Measurements from ENCODE around the gene TBK1.
"Not testable (repeated sequence)": the region's sequence is repeated elsewhere in the genome, so short reads cannot be mapped to it uniquely, and the experiment has no call there.

TBK1 gene

GRCh38 chr12:64532734-64533351 is 80.9 kb downstream of the TBK1 start:
- Histone ChIP-seq H3K4me3 (no peak overlapping the region), H3K27ac (no peak overlapping the region)

DNA sequence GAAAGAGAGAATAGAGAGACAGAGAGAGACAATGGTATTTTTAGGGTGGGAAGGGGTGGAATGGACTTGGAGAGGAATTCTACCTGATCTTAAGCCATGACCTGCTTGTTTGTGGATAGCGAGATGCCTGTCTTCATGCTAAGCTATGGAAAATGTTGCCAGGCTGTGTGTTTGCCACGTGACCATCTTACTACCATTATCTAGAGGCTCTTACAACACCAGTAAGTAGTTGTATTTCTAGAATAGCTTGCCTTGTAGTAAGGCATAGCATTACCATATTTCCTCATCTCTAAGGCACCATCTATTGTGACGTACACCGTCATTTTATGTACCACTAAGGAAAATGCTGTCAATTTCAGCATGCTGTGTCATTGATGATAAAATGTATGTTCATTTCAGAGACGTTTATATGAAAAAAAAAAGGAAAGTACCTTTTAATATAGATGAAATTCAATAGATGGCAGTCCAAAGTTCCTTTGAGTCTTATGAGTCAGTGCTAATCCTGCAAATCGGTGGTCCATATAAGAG is 82.8 kb downstream of the TBK1 start:
- H3K4me3 ChIP-seq, result no peak overlapping the region
- H3K27ac ChIP-seq, result no peak overlapping the region

GRCh38 chr12:64538121-64538520 is 86.2 kb downstream of the TBK1 start:
- H3K4me3 ChIP-seq, result no peak overlapping the region
- no peak overlapping the region for H3K27ac ChIP-seq

DNA sequence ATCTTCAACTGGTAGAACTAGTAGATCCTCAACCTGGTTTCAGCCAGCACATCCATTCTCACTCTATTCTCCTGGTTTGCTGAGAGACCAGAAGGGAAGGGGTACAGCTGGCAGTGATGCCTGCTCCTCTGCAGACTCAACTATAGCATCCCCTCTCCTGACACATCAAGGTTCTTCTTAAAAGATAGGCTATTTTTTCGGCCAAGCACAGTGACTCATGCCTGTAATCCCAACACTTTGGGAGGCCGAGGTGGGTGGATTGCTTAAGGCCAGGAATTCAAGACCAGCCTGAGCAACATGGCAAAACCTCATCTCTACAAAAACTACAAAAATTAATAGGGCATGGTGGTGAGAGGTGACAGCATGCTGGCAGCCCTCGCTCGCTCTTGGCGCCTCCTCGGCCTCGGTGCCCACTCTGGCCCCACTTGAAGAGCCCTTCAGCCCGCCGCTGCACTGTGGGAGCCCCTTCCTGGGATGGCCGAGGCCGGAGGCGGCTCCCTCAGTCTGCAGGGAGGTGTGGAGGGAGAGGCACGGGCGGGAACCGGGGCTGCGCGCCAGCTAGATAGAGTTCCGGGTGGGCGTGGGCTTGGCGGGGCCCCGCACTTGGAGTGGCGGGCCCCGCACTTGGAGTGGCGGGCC is 90.6 kb downstream of the TBK1 start:
- H3K27ac ChIP-seq, H3K4me3 ChIP-seq: not testable (repeated sequence)

GRCh38 chr12:64544371-64545080 is 92.6 kb downstream of the TBK1 start:
- Histone ChIP-seq H3K4me3 (no peak overlapping the region), H3K27ac (no peak overlapping the region)

DNA sequence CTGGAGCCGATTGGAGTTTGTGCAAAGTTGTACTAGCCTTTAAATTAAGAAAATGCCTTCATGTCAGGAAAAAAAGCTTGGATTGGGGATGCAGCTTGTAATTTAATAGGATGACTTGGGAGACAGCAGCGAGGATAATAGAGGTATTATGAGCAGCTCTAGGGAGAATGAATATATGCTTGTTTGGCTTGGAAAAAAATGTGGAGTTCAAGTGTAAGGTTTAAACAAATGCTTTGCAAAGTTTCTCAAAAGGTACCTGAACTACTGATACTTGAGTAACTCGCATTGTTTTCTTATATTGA is 93.1 kb downstream of the TBK1 start:
- Histone ChIP-seq H3K27ac (no peak overlapping the region), H3K4me3 (no peak overlapping the region)

- H3K4me3 ChIP-seq, result no peak overlapping the region
Observed at GRCh38 chr12:64549108-64549507, 97.2 kb downstream of the TBK1 start.

GRCh38 chr12:64550755-64551154 is 98.8 kb downstream of the TBK1 start:
- Histone ChIP-seq H3K4me3 (no peak overlapping the region), H3K27ac (no peak overlapping the region)

More at GRCh38 chr12:64549108-64549507, 97.2 kb downstream of the TBK1 start:
- no peak overlapping the region for H3K27ac ChIP-seq

- Histone ChIP-seq H3K4me3 (no peak overlapping the region), H3K27ac (peak overlapping the region in 1 of 21 experiments; percentile 17)
Observed at GRCh38 chr12:64551676-64552075, 99.8 kb downstream of the TBK1 start.

Measured in skin epidermis (tissue), 12 donors.